K562 (cell line): Measurements from ENCODE around the gene PLXNB2. TPM values are rescaled to one million over a fixed set of nuclear protein-coding genes. Genes with fewer than 3 reads are reported as not detected.
A peak's percentile ranks its signal among the peaks of the same experiment; 100 is the strongest.

ENCODE experiments used
- ATF2 ChIP-seq: sonication (generic); formaldehyde crosslinking; IDR thresholded peaks from 2 replicates; pipeline ENCODE4 v1.8.1; 2022; ENCODE audit warnings: missing genetic modification reagents
- BCLAF1 ChIP-seq, 2 experiments: fragments of 450-650 bp in 1 of 2; IDR thresholded peaks; 2 replicates each; pipeline ENCODE4 v1.6.1; 2011 to 2017; ENCODE audit warnings: low read depth in 2 of 2, antibody characterized with exemption in 1 of 2, borderline replicate concordance in 1 of 2, low read length in 1 of 2, mild to moderate bottlenecking in 1 of 2, mixed read lengths in 1 of 2; ENCODE audit not compliant: control insufficient read depth in 1 of 2
- ETS1 ChIP-seq: conservative IDR thresholded peaks from 2 replicates; pipeline ENCODE4 v1.6.1; 2011; ENCODE audit warnings: low read depth, mild to moderate bottlenecking, low read length; ENCODE audit not compliant: control insufficient read depth
- KHSRP ChIP-seq: fragments of 450-650 bp; IDR thresholded peaks from 2 replicates; pipeline ENCODE4 v1.6.1; 2017
- NCOR1 ChIP-seq: fragments of 450-650 bp; IDR thresholded peaks from 2 replicates; pipeline ENCODE4 v1.6.1; 2016; ENCODE audit warnings: mild to moderate bottlenecking, moderate library complexity
- NONO ChIP-seq, 2 experiments: fragments of 200-400 bp in 1 of 2; fragments of 450-650 bp in 1 of 2; formaldehyde crosslinking in 1 of 2; IDR thresholded peaks; 2 replicates each; pipeline ENCODE4 v1.6.1; 2017; ENCODE audit warnings: low read depth in 2 of 2, mild to moderate bottlenecking in 2 of 2, moderate library complexity in 2 of 2, low read length in 1 of 2
- PHB2 ChIP-seq: fragments of 450-650 bp; IDR thresholded peaks from 2 replicates; pipeline ENCODE4 v1.6.1; 2017; ENCODE audit warnings: low read depth
- PHTF2 ChIP-seq: fragments of 250-450 bp; sonication (Bioruptor Pico); IDR thresholded peaks from 2 replicates; pipeline ENCODE4 v1.5.0; 2021; ENCODE audit warnings: mild to moderate bottlenecking
- RAD51 ChIP-seq: fragments of 450-650 bp; IDR thresholded peaks from 2 replicates; pipeline ENCODE4 v1.7.1; 2016; ENCODE audit warnings: low read depth, mild to moderate bottlenecking, borderline replicate concordance
- SETDB1 ChIP-seq: IDR thresholded peaks from one replicate; pipeline ENCODE4 v1.6.1; 2012; ENCODE audit warnings: low read length, control low read depth, inconsistent platforms
- SMAD1 ChIP-seq: fragments of 150-350 bp; IDR thresholded peaks from 2 replicates; pipeline ENCODE4 v1.6.1; 2014; ENCODE audit warnings: low read length, low read depth; ENCODE audit not compliant: partially characterized antibody
- SMARCA4 ChIP-seq: fragments of 450-650 bp; IDR thresholded peaks from 2 replicates; pipeline ENCODE4 v1.6.1; 2016
- SOX6 ChIP-seq: fragments of 450-650 bp; IDR thresholded peaks from 2 replicates; pipeline ENCODE4 v1.6.1; 2014; ENCODE audit warnings: mild to moderate bottlenecking
- SREBF1 ChIP-seq: fragments of 150-350 bp; IDR thresholded peaks from 2 replicates; pipeline ENCODE4 v1.6.1; 2014; ENCODE audit warnings: antibody characterized with exemption, low read depth, low read length, borderline replicate concordance
- TBL1XR1 ChIP-seq, 2 experiments: IDR thresholded peaks; 2 replicates each; pipeline ENCODE4 v1.6.1; 2012; ENCODE audit warnings: improper control_type of control experiment in 2 of 2, low read length in 2 of 2, mild to moderate bottlenecking in 1 of 2
- TEAD1 ChIP-seq, 2 experiments: fragments of 450-650 bp in 1 of 2; sonication (generic) in 1 of 2; formaldehyde crosslinking; IDR thresholded peaks; 2 replicates each; pipeline versions ENCODE4 v1.4.0 to v1.8.0; 2020 to 2022; ENCODE audit warnings: mild to moderate bottlenecking in 2 of 2, missing genetic modification reagents in 1 of 2
- VEZF1 ChIP-seq: fragments of 200-800 bp; sonication (Bioruptor generic); IDR thresholded peaks from 2 replicates; pipeline ENCODE4 v1.6.1; 2017; ENCODE audit warnings: missing genetic modification characterization, missing compliant biosample characterization
- ZHX1 ChIP-seq: fragments of 150-350 bp; conservative IDR thresholded peaks from 2 replicates; pipeline ENCODE4 v1.6.1; 2014; ENCODE audit warnings: low read length
- ZNF717 ChIP-seq: fragments of 250-450 bp; sonication (Bioruptor Pico); IDR thresholded peaks from 2 replicates; pipeline ENCODE4 v1.5.0; 2021
- polyA plus RNA-seq, 8 experiments: library from polyadenylated mRNA; depleted of rRNA in 4 of 8; stranded (reverse) in 5 of 8; unstranded in 3 of 8; fragments of >200 nt; fragmentation: Nextera tagmentation in 2 of 8; fragmentation: Illumina TruSeq in 1 of 8; extraction: Ambion mirVana in 2 of 8; extraction: Trizol in 1 of 8; gene quantifications; 2 replicates each; pipeline versions ENCODE4 v1.2.1 to v1.2.3, GENCODE V29; 2011 to 2014; ENCODE audit warnings: inconsistent platforms in 1 of 8, missing spikeins in 1 of 8
- total RNA-seq, 7 experiments: library from RNA; depleted of rRNA in 6 of 7; stranded (reverse); fragments of >200 nt in 6 of 7; fragmentation: Illumina TruSeq in 2 of 7; extraction: Trizol in 2 of 7; gene quantifications; 2 replicates each; pipeline versions ENCODE4 v1.2.1 to v1.2.3, GENCODE V29; 2011 to 2021; ENCODE audit warnings: low replicate concordance in 1 of 7

Gene PLXNB2
- total and polyA plus RNA-seq, 9 of the 15 experiments (the other 6 are each of a cell fraction or from before 2014, with no cell fraction given), result 0.15 to 45.1 (median 13.6) TPM

GRCh38 chr22:50318698-50319411, 11.4 kb upstream of the PLXNB2 start (continued):
- TF ChIP-seq VEZF1 (peak; percentile 59), ETS1 (no peak), BCLAF1 (IDR thresholded peaks at IDR 0.05; ENCODE audit: borderline replicate concordance in 1 of 2, control insufficient read depth in 1 of 2, low read depth in 2 of 2, low read length in 1 of 2) (no peak), NONO (IDR thresholded peaks at IDR 0.05; ENCODE audit: low read depth in 2 of 2, low read length in 1 of 2) (no peak), ZNF717 (CRISPR knock-in tag) (no peak), RAD51 (no peak), SMAD1 (no peak), NCOR1 (peak; percentile 79), PHB2 (no peak), TEAD1 (CRISPR knock-in tag; IDR thresholded peaks at IDR 0.05) (no peak), PHTF2 (CRISPR knock-in tag) (no peak), SOX6 (no peak), SREBF1 (no peak), SMARCA4 (peak; percentile 74), SETDB1 (no peak), ATF2 (CRISPR knock-in tag) (no peak), KHSRP (no peak), ZHX1 (no peak), TBL1XR1 (IDR thresholded peaks at IDR 0.05; ENCODE audit: low read length in 2 of 2) (no peak)
